DND-41 (cell line): Measurements from ENCODE around the gene HIGD1B.

Experiments
- ATAC-seq: fragments of 200-7000 bp; cut with Tn5 transposase; 3 replicates; pipeline ENCODE4 v1.9.1; 2021; ENCODE audit warnings: low read depth; ENCODE audit not compliant: insufficient read depth
- DNase-seq: peaks from one replicate; pipeline ENCODE4 v3.0.0-alpha.2; 2020
- H2AFZ ChIP-seq: 2 replicates; pipeline ENCODE4 v1.6.0; 2012; ENCODE audit warnings: low read depth, low read length
- H3K27ac ChIP-seq: 2 replicates; pipeline ENCODE4 v1.5.1; 2012; ENCODE audit warnings: low read length, inconsistent platforms
- H3K27me3 ChIP-seq: fragments of 200-600 bp; sonication (generic); 2 replicates; pipeline ENCODE4 v1.6.0; 2012; ENCODE audit warnings: low read length, mild to moderate bottlenecking, inconsistent platforms; ENCODE audit not compliant: insufficient read depth, poor library complexity
- H3K36me3 ChIP-seq: 2 replicates; pipeline ENCODE4 v1.5.1; 2012; ENCODE audit warnings: low read length, inconsistent platforms; ENCODE audit not compliant: insufficient read depth
- H3K4me1 ChIP-seq: 2 replicates; pipeline ENCODE4 v1.5.1; 2012; ENCODE audit warnings: mild to moderate bottlenecking, low read length; ENCODE audit not compliant: insufficient read depth
- H3K4me2 ChIP-seq: 2 replicates; pipeline ENCODE4 v1.6.0; 2012; ENCODE audit warnings: mild to moderate bottlenecking, moderate library complexity, low read length, inconsistent platforms; ENCODE audit not compliant: insufficient read depth
- H3K4me3 ChIP-seq, 2 experiments: fragments of 200-600 bp in 1 of 2; shearing (Covaris generic) in 1 of 2; 2 replicates each; pipeline ENCODE4 v1.5.1; 2012 to 2016; ENCODE audit warnings: inconsistent platforms in 2 of 2, low read length in 2 of 2, mild to moderate bottlenecking in 2 of 2, low read depth in 1 of 2, moderate library complexity in 1 of 2
- H3K79me2 ChIP-seq: 2 replicates; pipeline ENCODE4 v1.6.0; 2012; ENCODE audit warnings: low read length, inconsistent platforms; ENCODE audit not compliant: insufficient read depth
- H3K9ac ChIP-seq: 2 replicates; pipeline ENCODE4 v1.6.0; 2012; ENCODE audit warnings: low read depth, mild to moderate bottlenecking, inconsistent platforms, low read length, moderate library complexity
- H3K9me3 ChIP-seq: 2 replicates; pipeline ENCODE4 v1.5.1; 2012; ENCODE audit warnings: low read length, moderate library complexity, mild to moderate bottlenecking, inconsistent platforms; ENCODE audit not compliant: insufficient read depth, severe bottlenecking
- H4K20me1 ChIP-seq: 2 replicates; pipeline ENCODE4 v1.6.0; 2012; ENCODE audit warnings: low read length; ENCODE audit not compliant: insufficient read depth
- EZH2 ChIP-seq: IDR thresholded peaks from 3 replicates; pipeline ENCODE4 v1.6.1; 2012; ENCODE audit warnings: borderline replicate concordance, low read depth, mild to moderate bottlenecking, moderate library complexity, low read length, inconsistent platforms; ENCODE audit not compliant: severe bottlenecking
- TF ChIP-seq, protein P1 (sequence below): IDR thresholded peaks from 2 replicates; pipeline ENCODE4 v1.5.1; 2012; ENCODE audit warnings: borderline replicate concordance, low read length, moderate library complexity, mild to moderate bottlenecking; ENCODE audit not compliant: poor library complexity, severe bottlenecking; ENCODE audit errors: extremely low read depth

HIGD1B gene

DNA sequence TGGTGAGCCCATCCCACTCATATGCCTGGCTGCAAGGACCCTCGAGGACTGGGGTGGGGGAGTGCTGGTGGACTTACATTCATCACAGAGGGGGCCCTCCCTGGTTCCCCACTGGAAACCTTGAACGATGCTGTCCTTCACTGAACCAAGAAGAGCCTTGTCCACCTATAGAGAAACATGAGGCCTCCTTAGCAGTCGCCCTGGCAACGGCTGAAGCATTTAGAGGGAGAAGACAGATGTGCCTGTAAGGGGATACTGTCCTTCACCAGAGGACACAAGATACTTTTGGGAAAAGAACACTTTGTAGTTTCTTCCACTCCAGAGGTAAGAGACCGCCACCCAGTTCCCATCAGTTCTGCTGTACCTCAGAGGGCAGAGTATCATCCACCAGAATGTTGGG, 6.5 kb downstream of the HIGD1B start:
- H3K27me3 ChIP-seq: no peaks in the 10 kb centered on the region
- peaks cover 3% of the 10 kb centered on the region; the same call in 1 of the 2 replicates for H4K20me1 ChIP-seq
- no peaks in the 10 kb centered on the region for H3K4me1 ChIP-seq
- no peak overlapping the region for H3K27ac ChIP-seq
- ATAC-seq: no peak
- no peak overlapping the region for H3K4me2 ChIP-seq
- no peaks in the 10 kb centered on the region for H3K9me3 ChIP-seq
- no peak for TF ChIP-seq EZH2
- TF ChIP-seq, protein P1, sequence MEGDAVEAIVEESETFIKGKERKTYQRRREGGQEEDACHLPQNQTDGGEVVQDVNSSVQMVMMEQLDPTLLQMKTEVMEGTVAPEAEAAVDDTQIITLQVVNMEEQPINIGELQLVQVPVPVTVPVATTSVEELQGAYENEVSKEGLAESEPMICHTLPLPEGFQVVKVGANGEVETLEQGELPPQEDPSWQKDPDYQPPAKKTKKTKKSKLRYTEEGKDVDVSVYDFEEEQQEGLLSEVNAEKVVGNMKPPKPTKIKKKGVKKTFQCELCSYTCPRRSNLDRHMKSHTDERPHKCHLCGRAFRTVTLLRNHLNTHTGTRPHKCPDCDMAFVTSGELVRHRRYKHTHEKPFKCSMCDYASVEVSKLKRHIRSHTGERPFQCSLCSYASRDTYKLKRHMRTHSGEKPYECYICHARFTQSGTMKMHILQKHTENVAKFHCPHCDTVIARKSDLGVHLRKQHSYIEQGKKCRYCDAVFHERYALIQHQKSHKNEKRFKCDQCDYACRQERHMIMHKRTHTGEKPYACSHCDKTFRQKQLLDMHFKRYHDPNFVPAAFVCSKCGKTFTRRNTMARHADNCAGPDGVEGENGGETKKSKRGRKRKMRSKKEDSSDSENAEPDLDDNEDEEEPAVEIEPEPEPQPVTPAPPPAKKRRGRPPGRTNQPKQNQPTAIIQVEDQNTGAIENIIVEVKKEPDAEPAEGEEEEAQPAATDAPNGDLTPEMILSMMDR: no peak
- peaks cover 86% of the 10 kb centered on the region for H3K36me3 ChIP-seq
- no peak overlapping the region for H2AFZ ChIP-seq
- H3K9ac ChIP-seq: no peak overlapping the region
- no peak overlapping the region for H3K4me3 ChIP-seq
- no peaks in the 10 kb centered on the region for H3K79me2 ChIP-seq
- DNase-seq: no peak

DNA sequence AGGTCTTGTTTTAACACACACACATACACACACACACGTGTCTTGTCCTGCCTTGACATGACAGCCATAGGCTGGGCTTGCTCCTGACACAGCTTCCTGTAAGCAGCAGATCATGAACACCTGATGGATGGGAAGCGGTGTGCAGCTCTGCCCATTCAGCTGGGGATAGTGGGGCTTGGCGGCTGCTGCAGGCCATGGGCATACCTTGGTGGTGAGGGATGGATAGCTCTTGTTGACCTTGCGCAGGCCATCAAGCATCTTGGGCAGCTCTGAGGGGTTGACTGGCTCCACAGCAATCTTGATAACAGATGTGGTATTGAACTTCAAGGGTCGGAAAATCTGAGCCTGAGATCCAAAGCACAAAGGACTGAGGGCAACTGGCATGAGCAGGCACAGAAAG, 12.0 kb downstream of the HIGD1B start:
- no peak overlapping the region for H2AFZ ChIP-seq
- H4K20me1 ChIP-seq: peaks cover 3% of the 10 kb centered on the region
- TF ChIP-seq, protein P1: no peak
- TF ChIP-seq EZH2: no peak

DNA sequence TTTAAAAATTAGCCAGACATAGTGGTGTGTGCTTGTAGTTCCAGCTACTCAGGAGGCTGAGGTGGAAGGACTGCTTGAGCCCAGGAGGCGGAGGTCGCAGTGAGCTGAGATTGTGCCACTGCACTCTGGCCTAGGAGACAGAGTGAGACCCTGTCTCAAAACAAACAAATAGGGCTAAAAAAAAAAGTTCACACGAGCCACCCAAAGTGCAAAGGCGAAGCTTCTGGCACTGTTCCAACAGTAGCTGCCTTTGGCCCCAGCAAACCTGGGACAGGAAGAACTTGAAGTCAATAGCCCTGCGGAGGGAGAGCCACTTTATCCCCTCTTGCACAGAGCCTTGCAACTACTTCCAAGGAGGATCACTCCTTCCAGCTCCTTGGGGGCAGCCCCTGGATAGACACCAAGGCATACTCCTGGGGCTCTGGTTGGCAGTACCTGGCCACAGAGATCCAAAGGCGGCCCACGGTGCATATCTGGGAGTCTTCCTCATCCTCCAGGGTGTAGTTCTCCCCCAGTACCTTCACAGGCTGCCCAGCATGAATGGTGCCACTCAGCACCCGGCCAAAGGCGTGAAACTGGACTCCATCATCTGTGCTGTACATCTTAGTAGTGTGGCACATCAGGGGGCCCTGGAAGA, 14.7 kb downstream of the HIGD1B start:
- H3K27ac ChIP-seq: no peak overlapping the region
- H2AFZ ChIP-seq: no peak overlapping the region
- H4K20me1 ChIP-seq: peaks cover 9% of the 10 kb centered on the region
- no peaks in the 10 kb centered on the region for H3K9me3 ChIP-seq
- H3K36me3 ChIP-seq: peaks cover 86% of the 10 kb centered on the region
- DNase-seq: no peak
- H3K27me3 ChIP-seq: no peaks in the 10 kb centered on the region
- H3K79me2 ChIP-seq: no peaks in the 10 kb centered on the region
- ATAC-seq: no peak
- H3K9ac ChIP-seq: no peak overlapping the region
- no peak overlapping the region for H3K4me2 ChIP-seq
- no peak for TF ChIP-seq EZH2
- TF ChIP-seq, protein P1: no peak
- H3K4me1 ChIP-seq: no peaks in the 10 kb centered on the region
- H3K4me3 ChIP-seq: no peak overlapping the region

More for the DNA sequence above, 12.0 kb downstream of the HIGD1B start:
- DNase-seq (no peak), ATAC-seq (no peak)
- Histone ChIP-seq H3K9ac (no peak overlapping the region), H3K4me3 (no peak overlapping the region), H3K27ac (no peak overlapping the region), H3K36me3 (peaks cover 92% of the 10 kb centered on the region), H3K4me1 (no peaks in the 10 kb centered on the region), H3K27me3 (no peaks in the 10 kb centered on the region), H3K79me2 (no peaks in the 10 kb centered on the region), H3K9me3 (no peaks in the 10 kb centered on the region), H3K4me2 (no peak overlapping the region)
